Activated CD4-positive, alpha-beta memory T cell treated with anti-CD3 and anti-CD28 coated beads for 36 hours (primary cell): Measurements from ENCODE around the gene KCNG3. TPM values are rescaled to one million over a fixed set of nuclear protein-coding genes. Genes with fewer than 3 reads are reported as not detected.
"Not testable (repeated sequence)": the region's sequence is repeated elsewhere in the genome, so short reads cannot be mapped to it uniquely, and the experiment has no call there.

Experiments used
- CTCF ChIA-PET: fragments of 350-600 bp; sonication (Branson Sonifier 250); formaldehyde crosslinking; loops from one replicate; lab custom pipeline; 2021; ENCODE audit warnings: antibody characterized with exemption, inconsistent platforms; lab: Charles Lee
- POLR2A ChIA-PET: fragments of 350-600 bp; sonication (Branson Sonifier 250); formaldehyde crosslinking; loops from one replicate; lab custom pipeline; 2021; ENCODE audit warnings: antibody characterized with exemption; lab: Charles Lee
- DNase-seq: peaks from one replicate; pipeline ENCODE4 v3.0.0-alpha.2; 2020
- H3K27ac Mint-ChIP-seq: one replicate; pipeline ENCODE4 v1.8.0; 2021; ENCODE audit warnings: mixed read lengths
- H3K27me3 Mint-ChIP-seq: one replicate; pipeline ENCODE4 v1.8.0; 2021; ENCODE audit warnings: mixed read lengths
- H3K36me3 Mint-ChIP-seq: one replicate; pipeline ENCODE4 v1.8.0; 2021; ENCODE audit warnings: mixed read lengths
- H3K4me1 Mint-ChIP-seq: one replicate; pipeline ENCODE4 v1.8.0; 2021; ENCODE audit warnings: low read depth, mixed read lengths
- H3K4me3 Mint-ChIP-seq: one replicate; pipeline ENCODE4 v1.8.0; 2021; ENCODE audit warnings: mild to moderate bottlenecking, mixed read lengths
- H3K9me3 Mint-ChIP-seq: one replicate; pipeline ENCODE4 v1.8.0; 2021; ENCODE audit warnings: mixed read lengths
- intact Hi-C: fragments of 100-400 bp; cut with micrococcal nuclease; formaldehyde crosslinking; loops from one replicate; pipeline ENCODE4 v1.15.1; 2023
- total RNA-seq, 2 experiments: library from RNA; stranded (reverse); gene quantifications; one replicate each; pipeline ENCODE4 v1.2.3, GENCODE V29; 2021

The KCNG3 gene
- total RNA-seq, 2 experiments from 2014 or later, result not detected

DNA sequence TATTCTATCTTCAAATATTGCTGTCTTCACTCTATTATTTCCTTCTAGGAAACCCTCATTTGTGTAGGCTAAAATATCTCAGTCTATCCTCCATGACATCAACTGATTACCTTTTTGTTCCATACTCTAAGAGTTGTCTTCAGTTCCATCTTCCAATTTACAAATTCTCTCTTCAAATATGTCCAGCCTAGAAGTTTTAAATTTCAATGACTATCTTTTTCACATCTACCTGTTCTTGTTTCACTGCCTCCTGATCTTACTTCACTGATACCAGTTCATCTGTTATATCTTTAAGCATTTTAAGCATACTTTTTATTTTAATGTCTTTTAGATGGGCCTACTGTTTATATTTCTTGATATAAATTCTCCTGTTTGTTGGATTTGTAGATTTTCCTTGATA is 79.1 kb downstream of the KCNG3 start:
- Mint-ChIP-seq H3K4me1 (peaks cover 9% of the 10 kb centered on the region), H3K36me3 (peaks cover 9% of the 10 kb centered on the region), H3K27ac (no peak overlapping the region), H3K9me3 (peaks cover 24% of the 10 kb centered on the region), H3K27me3 (peaks cover 2% of the 10 kb centered on the region), H3K4me3 (no peak overlapping the region)
- DNase-seq, result no peak
- ChIA-PET POLR2A (no interaction called here), CTCF (interaction anchor here (1.3 kb wide), 1 partner anchor 10 kb away, joined by 3 read pairs; no protein-coding TSS in a partner anchor)
- intact Hi-C loops, result no loop called here

DNA sequence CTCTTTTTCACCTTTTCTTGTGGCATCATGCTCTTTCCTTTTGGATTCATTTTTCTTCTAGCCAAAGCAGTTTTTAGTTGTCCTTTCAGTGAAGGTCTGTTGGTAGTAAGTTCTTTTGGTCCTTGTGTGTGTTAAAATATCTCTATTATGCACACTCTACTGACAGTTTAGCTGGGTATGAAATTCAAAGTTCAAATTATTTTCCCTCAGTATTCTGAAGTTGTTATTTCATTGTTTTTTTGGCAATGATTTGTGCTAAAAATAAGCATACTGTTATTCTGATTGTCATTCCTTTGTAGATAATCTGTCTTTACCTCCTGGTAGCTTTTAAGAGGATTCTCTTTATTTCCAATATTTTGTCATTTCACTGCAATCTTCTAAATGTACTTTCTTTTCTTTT is 79.6 kb downstream of the KCNG3 start:
- ChIA-PET POLR2A (no interaction called here), CTCF (interaction anchor here (1.3 kb wide), 1 partner anchor 10 kb away, joined by 3 read pairs; no protein-coding TSS in a partner anchor)
- Mint-ChIP-seq H3K36me3 (peaks cover 9% of the 10 kb centered on the region), H3K27me3 (peaks cover 3% of the 10 kb centered on the region), H3K27ac (no peak overlapping the region), H3K4me1 (peaks cover 6% of the 10 kb centered on the region), H3K9me3 (peaks cover 24% of the 10 kb centered on the region), H3K4me3 (no peak overlapping the region)
- intact Hi-C loops, result no loop called here
- DNase-seq, result no peak

DNA sequence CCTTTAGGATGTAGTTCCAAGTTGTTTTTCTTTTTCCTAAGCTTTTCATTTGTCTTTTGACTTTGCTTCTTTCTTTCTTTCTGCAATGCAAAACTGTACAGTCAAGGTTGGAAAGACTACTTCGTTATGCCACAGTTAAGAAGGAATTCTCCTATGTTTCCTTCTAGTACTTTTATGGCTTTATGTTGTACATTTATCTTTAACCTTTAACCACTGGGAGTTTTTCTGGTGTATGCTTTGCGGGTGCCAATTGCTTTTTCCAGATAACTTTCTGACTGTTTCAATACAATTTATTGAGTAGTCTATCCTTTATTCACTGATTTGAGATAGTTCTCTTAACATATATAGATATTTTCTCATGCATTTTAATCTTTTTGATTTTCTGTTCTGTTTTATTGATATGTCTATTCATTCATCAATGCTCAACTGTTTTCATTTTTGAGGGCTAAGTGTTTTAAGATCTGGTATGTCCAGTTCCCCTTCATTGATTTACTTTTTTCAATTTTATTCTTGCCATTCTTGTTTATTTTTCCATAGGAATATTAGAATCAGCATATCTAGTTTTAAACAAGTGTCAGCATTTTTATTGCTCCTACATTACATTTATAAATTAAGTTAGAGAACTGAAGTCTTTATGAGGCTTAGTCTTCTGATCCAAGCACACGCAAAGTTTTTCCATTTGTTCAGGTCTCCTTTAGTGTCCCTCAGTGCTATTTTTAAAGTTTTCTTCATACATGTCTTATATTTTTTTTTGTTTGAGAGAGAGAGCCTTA is 82.9 kb downstream of the KCNG3 start:
- Mint-ChIP-seq H3K36me3 (peaks cover 9% of the 10 kb centered on the region), H3K4me1 (no peaks in the 10 kb centered on the region), H3K9me3 (peaks cover 24% of the 10 kb centered on the region), H3K27ac (no peak overlapping the region), H3K4me3 (no peak overlapping the region), H3K27me3 (peaks cover 3% of the 10 kb centered on the region)
- DNase-seq, result no peak
- ChIA-PET CTCF (no interaction called here), POLR2A (no interaction called here)
- intact Hi-C loops, result no loop called here

DNA sequence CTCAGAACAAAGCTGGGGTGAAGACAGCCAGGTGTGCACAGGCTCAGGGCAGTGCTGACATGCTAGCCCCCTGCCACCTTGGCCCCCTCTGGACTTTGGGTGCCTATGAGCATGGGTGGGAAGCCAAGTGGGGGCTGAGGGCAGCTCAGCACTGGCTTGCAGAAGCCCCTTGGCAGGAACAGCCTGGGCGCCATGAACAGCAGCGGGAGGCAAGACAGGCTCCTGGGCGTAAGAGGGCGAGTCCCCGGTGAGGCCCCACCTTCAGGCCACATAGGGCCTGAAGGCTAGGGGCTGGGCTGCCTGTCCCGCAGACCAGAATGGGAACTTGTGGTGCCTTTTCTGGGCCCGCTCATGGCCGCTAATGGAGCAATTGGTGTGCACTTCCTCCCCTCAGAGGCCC is 85.8 kb downstream of the KCNG3 start:
- POLR2A ChIA-PET, result no interaction called here
- intact Hi-C loops, result no loop called here
- Mint-ChIP-seq H3K27ac (no peak overlapping the region), H3K9me3 (no peaks in the 10 kb centered on the region), H3K4me1 (no peaks in the 10 kb centered on the region), H3K27me3 (peaks cover 1% of the 10 kb centered on the region), H3K36me3 (no peaks in the 10 kb centered on the region), H3K4me3 (no peak overlapping the region)
- CTCF ChIA-PET, result no interaction called here
- no peak for DNase-seq

DNA sequence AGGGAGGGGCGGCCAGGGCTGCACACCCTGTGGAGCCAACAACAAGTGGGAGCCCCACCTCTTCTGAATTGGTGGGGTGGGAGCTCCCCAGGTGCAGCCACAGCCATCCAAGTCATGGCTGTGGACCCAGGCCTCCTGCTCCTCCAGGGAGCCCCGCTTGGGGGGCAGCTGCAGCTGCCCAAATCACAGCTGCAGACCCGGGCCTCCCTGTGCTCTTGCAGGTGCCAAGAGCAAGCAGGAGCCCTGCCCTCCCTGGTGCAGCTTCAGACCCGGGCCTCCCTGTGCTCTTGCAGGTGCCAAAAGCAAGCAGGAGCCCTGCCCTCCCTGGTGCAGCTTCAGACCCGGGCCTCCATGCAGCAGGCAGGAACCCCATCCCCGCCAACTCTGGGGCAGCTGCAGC is 86.3 kb downstream of the KCNG3 start:
- Mint-ChIP-seq H3K27me3 (peaks cover 1% of the 10 kb centered on the region), H3K27ac (no peak overlapping the region), H3K4me1 (no peaks in the 10 kb centered on the region), H3K36me3 (no peaks in the 10 kb centered on the region), H3K9me3 (no peaks in the 10 kb centered on the region), H3K4me3 (no peak overlapping the region)
- ChIA-PET CTCF (no interaction called here), POLR2A (no interaction called here)
- DNase-seq, result no peak
- intact Hi-C loops, result no loop called here

DNA sequence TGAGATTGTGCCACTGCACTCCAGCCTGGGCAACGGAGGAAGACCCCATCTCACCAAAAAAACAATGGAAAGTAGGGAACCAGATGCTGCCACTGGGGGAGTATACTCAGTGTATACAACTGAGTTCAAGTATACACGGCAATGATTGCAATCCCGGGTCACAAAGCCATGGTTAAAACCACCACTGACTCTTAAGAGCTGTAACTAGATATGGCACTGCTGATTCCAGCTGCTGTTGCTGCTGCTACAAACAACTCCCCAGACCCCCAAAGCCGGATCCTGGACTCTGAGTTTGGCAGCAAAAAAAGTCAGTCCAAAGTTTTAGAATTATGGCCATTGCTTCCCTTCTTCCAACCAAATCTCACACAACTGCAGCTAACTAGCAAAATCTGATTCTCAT is 89.1 kb downstream of the KCNG3 start:
- no peak for DNase-seq
- no peak overlapping the region for H3K4me3 Mint-ChIP-seq
- POLR2A ChIA-PET, result no interaction called here
- H3K36me3 Mint-ChIP-seq, result no peaks in the 10 kb centered on the region
- peaks cover 2% of the 10 kb centered on the region for H3K27me3 Mint-ChIP-seq
- CTCF ChIA-PET, result interaction anchor here (1.0 to 1.2 kb wide), 2 partner anchors 10 to 21 kb away, joined by 3 read pairs; no protein-coding TSS in a partner anchor
- no peaks in the 10 kb centered on the region for H3K9me3 Mint-ChIP-seq
- intact Hi-C loops, result no loop called here
- no peak overlapping the region for H3K27ac Mint-ChIP-seq
- no peaks in the 10 kb centered on the region for H3K4me1 Mint-ChIP-seq

DNA sequence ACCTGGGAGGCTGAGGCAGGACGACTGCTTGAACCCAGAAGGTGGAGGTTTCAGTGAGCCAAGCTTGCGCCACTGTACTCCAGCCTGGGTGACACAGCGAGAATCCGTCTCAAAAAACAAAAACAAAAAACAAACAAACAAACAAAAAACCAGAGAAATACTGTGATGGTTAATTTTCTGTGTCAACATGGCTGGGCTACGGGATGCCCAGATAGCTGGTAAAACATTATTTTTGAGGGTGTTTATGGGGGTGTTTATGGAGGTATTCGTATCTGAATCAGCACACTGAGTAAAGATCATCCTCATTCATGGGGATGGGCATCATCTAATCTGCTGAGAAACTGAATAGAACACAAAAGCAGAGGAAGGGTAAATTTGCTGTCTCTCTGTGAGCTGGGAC is 92.0 kb downstream of the KCNG3 start:
- intact Hi-C loops, result no loop called here
- Mint-ChIP-seq H3K4me3 (no peak overlapping the region), H3K9me3 (no peaks in the 10 kb centered on the region), H3K27me3 (peaks cover 1% of the 10 kb centered on the region), H3K4me1 (no peaks in the 10 kb centered on the region), H3K36me3 (no peaks in the 10 kb centered on the region), H3K27ac (no peak overlapping the region)
- POLR2A ChIA-PET, result no interaction called here
- no peak for DNase-seq
- CTCF ChIA-PET, result no interaction called here

DNA sequence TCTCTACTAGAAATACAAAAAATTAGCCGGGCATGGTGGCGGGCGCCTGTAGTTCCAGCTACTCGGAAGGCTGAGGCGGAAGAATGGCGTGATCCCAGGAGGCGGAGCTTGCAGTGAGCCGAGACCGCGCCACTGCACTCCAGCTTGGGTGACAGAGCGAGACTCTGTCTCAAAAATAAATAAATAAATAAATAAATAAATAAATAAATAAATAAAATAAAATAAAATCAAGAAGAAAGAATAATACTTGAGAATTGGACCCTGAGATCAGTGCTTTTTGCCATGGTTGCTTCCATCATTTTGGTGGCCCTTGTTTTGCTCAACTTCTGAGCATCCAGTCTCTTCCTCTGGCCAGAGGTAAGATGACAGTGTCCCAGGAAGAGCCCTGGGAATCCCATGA is 95.7 kb downstream of the KCNG3 start:
- H3K9me3 Mint-ChIP-seq, intact Hi-C loops, H3K4me3 Mint-ChIP-seq, DNase-seq, H3K27me3 Mint-ChIP-seq, H3K27ac Mint-ChIP-seq, CTCF ChIA-PET, POLR2A ChIA-PET, H3K36me3 Mint-ChIP-seq, H3K4me1 Mint-ChIP-seq: not testable (repeated sequence)

DNA sequence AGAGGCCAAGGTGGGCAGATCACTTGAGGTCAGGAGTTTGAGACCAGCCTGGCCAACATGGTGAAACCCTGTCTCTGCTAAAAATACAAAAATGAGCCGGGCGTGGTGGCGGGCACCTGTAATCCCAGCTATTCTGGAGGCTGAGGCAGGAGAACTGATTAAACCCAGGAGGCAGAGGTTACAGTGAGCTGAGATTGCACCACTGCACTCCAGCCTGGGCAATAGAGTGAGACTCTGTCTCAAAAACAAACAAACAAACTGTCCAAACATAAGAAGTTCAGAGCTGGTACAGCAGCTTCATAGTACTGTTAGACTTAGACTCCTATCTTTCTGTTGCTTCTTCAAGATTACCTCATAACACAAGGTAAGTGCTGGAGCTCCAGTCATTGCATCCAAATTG is 100.5 kb downstream of the KCNG3 start:
- DNase-seq, intact Hi-C loops, CTCF ChIA-PET, H3K36me3 Mint-ChIP-seq, H3K27me3 Mint-ChIP-seq, H3K27ac Mint-ChIP-seq, H3K4me1 Mint-ChIP-seq, H3K9me3 Mint-ChIP-seq, H3K4me3 Mint-ChIP-seq, POLR2A ChIA-PET: not testable (repeated sequence)

DNA sequence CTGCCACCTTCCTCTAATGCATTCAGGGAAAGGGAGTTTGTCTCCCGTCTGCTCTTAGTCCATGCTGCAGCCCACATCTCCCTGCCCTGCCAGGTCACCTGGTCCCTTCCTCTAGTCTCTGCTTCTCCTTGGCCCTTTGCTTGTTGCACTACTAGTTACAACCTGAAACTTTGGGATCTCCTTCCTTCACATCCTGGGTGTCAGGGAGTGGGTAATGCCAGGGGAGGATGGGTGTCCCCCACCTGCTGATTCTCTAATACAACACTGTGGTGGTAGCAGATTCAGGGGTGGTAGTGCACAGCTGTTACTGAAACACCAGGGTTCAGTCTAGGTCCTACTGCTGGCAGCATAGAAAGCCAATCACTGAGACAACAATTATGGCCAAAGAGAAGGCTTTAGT is 101.6 kb downstream of the KCNG3 start:
- Mint-ChIP-seq H3K27me3 (no peaks in the 10 kb centered on the region), H3K4me1 (no peaks in the 10 kb centered on the region), H3K9me3 (no peaks in the 10 kb centered on the region), H3K4me3 (no peak overlapping the region), H3K36me3 (no peaks in the 10 kb centered on the region), H3K27ac (no peak overlapping the region)
- DNase-seq, result no peak
- POLR2A ChIA-PET, result no interaction called here
- intact Hi-C loops, result no loop called here
- CTCF ChIA-PET, result no interaction called here

Other genes with a start within 250 kb of the KCNG3 start
- 100 to 1,000 TPM; 102 to 107 TPM for gene COX7A2L, start 132.8 kb downstream of the KCNG3 start, total RNA-seq
- 10 to 100 TPM; 25.1 to 29.7 TPM for gene MTA3, start 74.7 kb upstream of the KCNG3 start, total RNA-seq